ENCODE data around the gene PACSIN2. TPM values are rescaled to one million over a fixed set of nuclear protein-coding genes. Genes with fewer than 3 reads are reported as not detected.
"Not testable (repeated sequence)": the region's sequence is repeated elsewhere in the genome, so short reads cannot be mapped to it uniquely, and the experiment has no call there.

The PACSIN2 gene
- total and polyA plus RNA-seq, 2 experiments from 2014 or later, result 23.5 to 57.3 TPM

GRCh38 chr22:42953751-42954150, 61.2 kb downstream of the PACSIN2 start:
- not testable (repeated sequence) for H3K27me3 ChIP-seq (ENCODE audit: insufficient read depth); H3K36me3 ChIP-seq (ENCODE audit: insufficient read depth); H3K27ac ChIP-seq (ENCODE audit: low read depth); H3F3A ChIP-seq (replicated peaks; ENCODE audit: low read depth); H3K4me3 ChIP-seq; H3K9me3 Mint-ChIP-seq; H2AFZ ChIP-seq; H3K4me2 ChIP-seq; H3K27me3 Mint-ChIP-seq (ENCODE audit: insufficient read depth, low read depth, poor library complexity); DNase-seq (ENCODE audit: low spot score); H3K4me3 Mint-ChIP-seq; H3K9me2 ChIP-seq (ENCODE audit: insufficient read depth); ATAC-seq; H3K27ac Mint-ChIP-seq
- Mint-ChIP-seq H3K36me3 (ENCODE audit: low read depth) (peaks cover 11% of the 10 kb centered on the region; the same call in 2 of the 3 replicates), H3K4me1 (peaks cover 41% of the 10 kb centered on the region)
- Histone ChIP-seq H3K4me1 (ENCODE audit: insufficient read depth) (peaks cover 18% of the 10 kb centered on the region), H4K20me1 (replicated peaks; ENCODE audit: insufficient read depth) (peaks cover 51% of the 10 kb centered on the region), H3K79me2 (replicated peaks; ENCODE audit: insufficient read depth) (peaks cover 99% of the 10 kb centered on the region)

GRCh38 chr22:42951093-42951710, 63.7 kb downstream of the PACSIN2 start:
- H3K9me2 ChIP-seq (ENCODE audit: insufficient read depth), result 0 out of 2 replicates have a peak, but pooled peaks cover 4% of the 10 kb centered on the region
- DNase-seq (ENCODE audit: low spot score) (no peak), ATAC-seq (peak; percentile 46)
- H3K79me2 ChIP-seq (replicated peaks; ENCODE audit: insufficient read depth), result peaks cover 99% of the 10 kb centered on the region
- H3K27ac Mint-ChIP-seq, result no peak overlapping the region
- H3K36me3 ChIP-seq (ENCODE audit: insufficient read depth), result no peaks in the 10 kb centered on the region
- H2AFZ ChIP-seq, result no peak overlapping the region
- 0 out of 2 replicates have a peak overlapping the region, but pooled peaks have one; percentile 32 for H3K27ac ChIP-seq (ENCODE audit: low read depth)
- H3K27me3 ChIP-seq (ENCODE audit: insufficient read depth), result no peaks in the 10 kb centered on the region
- H3K4me3 Mint-ChIP-seq, result no peak overlapping the region
- H4K20me1 ChIP-seq (replicated peaks; ENCODE audit: insufficient read depth), result peaks cover 55% of the 10 kb centered on the region
- TF ChIP-seq, protein P1, sequence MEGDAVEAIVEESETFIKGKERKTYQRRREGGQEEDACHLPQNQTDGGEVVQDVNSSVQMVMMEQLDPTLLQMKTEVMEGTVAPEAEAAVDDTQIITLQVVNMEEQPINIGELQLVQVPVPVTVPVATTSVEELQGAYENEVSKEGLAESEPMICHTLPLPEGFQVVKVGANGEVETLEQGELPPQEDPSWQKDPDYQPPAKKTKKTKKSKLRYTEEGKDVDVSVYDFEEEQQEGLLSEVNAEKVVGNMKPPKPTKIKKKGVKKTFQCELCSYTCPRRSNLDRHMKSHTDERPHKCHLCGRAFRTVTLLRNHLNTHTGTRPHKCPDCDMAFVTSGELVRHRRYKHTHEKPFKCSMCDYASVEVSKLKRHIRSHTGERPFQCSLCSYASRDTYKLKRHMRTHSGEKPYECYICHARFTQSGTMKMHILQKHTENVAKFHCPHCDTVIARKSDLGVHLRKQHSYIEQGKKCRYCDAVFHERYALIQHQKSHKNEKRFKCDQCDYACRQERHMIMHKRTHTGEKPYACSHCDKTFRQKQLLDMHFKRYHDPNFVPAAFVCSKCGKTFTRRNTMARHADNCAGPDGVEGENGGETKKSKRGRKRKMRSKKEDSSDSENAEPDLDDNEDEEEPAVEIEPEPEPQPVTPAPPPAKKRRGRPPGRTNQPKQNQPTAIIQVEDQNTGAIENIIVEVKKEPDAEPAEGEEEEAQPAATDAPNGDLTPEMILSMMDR (conservative IDR thresholded peaks at IDR 0.05; ENCODE audit: low read depth in 2 of 2), result no peak
- TF ChIP-seq POLR2AphosphoS5 (IDR thresholded peaks at IDR 0.05; ENCODE audit: low read depth) (no peak), ZNF114 (CRISPR knock-in tag; IDR thresholded peaks at IDR 0.05) (no peak), JUNB (IDR thresholded peaks at IDR 0.05; ENCODE audit: unreplicated experiment) (no peak), ZNF331 (CRISPR knock-in tag; IDR thresholded peaks at IDR 0.05; ENCODE audit: low read depth) (no peak)
- peaks cover 49% of the 10 kb centered on the region for H3K4me1 Mint-ChIP-seq
- H3K4me2 ChIP-seq, result no peak overlapping the region
- H3F3A ChIP-seq (replicated peaks; ENCODE audit: low read depth), result no peaks in the 10 kb centered on the region
- H3K4me3 ChIP-seq, result no peak overlapping the region
- H3K9me3 Mint-ChIP-seq, result no peaks in the 10 kb centered on the region
- peaks cover 11% of the 10 kb centered on the region for H3K36me3 Mint-ChIP-seq (ENCODE audit: low read depth)
- H3K4me1 ChIP-seq (ENCODE audit: insufficient read depth), result peaks cover 14% of the 10 kb centered on the region
- H3K27me3 Mint-ChIP-seq (ENCODE audit: insufficient read depth, low read depth, poor library complexity), result peaks cover 7% of the 10 kb centered on the region

- no peak overlapping the region for H3K27ac ChIP-seq (ENCODE audit: low read depth)
- H3K9me2 ChIP-seq (ENCODE audit: insufficient read depth), result 0 out of 2 replicates have a peak, but pooled peaks cover 4% of the 10 kb centered on the region
- H3K36me3 Mint-ChIP-seq (ENCODE audit: low read depth), result peaks cover 3% of the 10 kb centered on the region; the same call in 1 of the 3 replicates
- peaks cover 23% of the 10 kb centered on the region for H3K4me1 ChIP-seq (ENCODE audit: insufficient read depth)
- H4K20me1 ChIP-seq (replicated peaks; ENCODE audit: insufficient read depth), result peaks cover 64% of the 10 kb centered on the region
- H3K9me3 Mint-ChIP-seq, result no peaks in the 10 kb centered on the region
- peaks cover 7% of the 10 kb centered on the region for H3K27me3 Mint-ChIP-seq (ENCODE audit: insufficient read depth, low read depth, poor library complexity)
- H3K27me3 ChIP-seq (ENCODE audit: insufficient read depth), result no peaks in the 10 kb centered on the region
- H3K4me3 ChIP-seq, result no peak overlapping the region
- peaks cover 99% of the 10 kb centered on the region for H3K79me2 ChIP-seq (replicated peaks; ENCODE audit: insufficient read depth)
- no peak overlapping the region for H3K4me2 ChIP-seq
- H3K27ac Mint-ChIP-seq, result no peak overlapping the region
- no peak overlapping the region for H2AFZ ChIP-seq
- H3K4me1 Mint-ChIP-seq, result peaks cover 57% of the 10 kb centered on the region
- ATAC-seq (no peak), DNase-seq (ENCODE audit: low spot score) (no peak)
- no peaks in the 10 kb centered on the region for H3F3A ChIP-seq (replicated peaks; ENCODE audit: low read depth)
- no peaks in the 10 kb centered on the region for H3K36me3 ChIP-seq (ENCODE audit: insufficient read depth)
- H3K4me3 Mint-ChIP-seq, result no peak overlapping the region
- TF ChIP-seq, protein P2, sequence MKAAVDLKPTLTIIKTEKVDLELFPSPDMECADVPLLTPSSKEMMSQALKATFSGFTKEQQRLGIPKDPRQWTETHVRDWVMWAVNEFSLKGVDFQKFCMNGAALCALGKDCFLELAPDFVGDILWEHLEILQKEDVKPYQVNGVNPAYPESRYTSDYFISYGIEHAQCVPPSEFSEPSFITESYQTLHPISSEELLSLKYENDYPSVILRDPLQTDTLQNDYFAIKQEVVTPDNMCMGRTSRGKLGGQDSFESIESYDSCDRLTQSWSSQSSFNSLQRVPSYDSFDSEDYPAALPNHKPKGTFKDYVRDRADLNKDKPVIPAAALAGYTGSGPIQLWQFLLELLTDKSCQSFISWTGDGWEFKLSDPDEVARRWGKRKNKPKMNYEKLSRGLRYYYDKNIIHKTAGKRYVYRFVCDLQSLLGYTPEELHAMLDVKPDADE (IDR thresholded peaks at IDR 0.05), result no peak
- TF ChIP-seq EZH2 (IDR thresholded peaks at IDR 0.05; ENCODE audit: low read depth, unreplicated experiment), result no peak
Measured at GRCh38 chr22:42950281-42950680, 64.7 kb downstream of the PACSIN2 start.

Measured in GM23338 (cell line).